HL-60 (cell line): Measurements from ENCODE around the gene KRI1.
"Not testable (repeated sequence)": the region's sequence is repeated elsewhere in the genome, so short reads cannot be mapped to it uniquely, and the experiment has no call there.

ENCODE experiments used
- DNase-seq, 2 experiments: peaks; one replicate each; pipeline ENCODE4 v3.0.0-alpha.2; 2010 to 2020; ENCODE audit warnings: low read depth in 1 of 2, low spot score in 1 of 2
- H3K27ac ChIP-seq: fragments of 250-450 bp; sonication (Bioruptor Pico); replicated peaks from 2 replicates; pipeline ENCODE4 v1.5.1; 2020; ENCODE audit warnings: mild to moderate bottlenecking, moderate library complexity
- H3K27me3 ChIP-seq: fragments of 250-450 bp; sonication (Bioruptor Pico); 2 replicates; pipeline ENCODE4 v1.5.1; 2021; ENCODE audit warnings: mild to moderate bottlenecking, moderate library complexity; ENCODE audit not compliant: insufficient read depth, poor library complexity, severe bottlenecking
- H3K4me3 ChIP-seq: replicated peaks from 2 replicates; pipeline ENCODE4 v1.5.1; 2011; ENCODE audit warnings: mild to moderate bottlenecking, control low read depth, low read length; ENCODE audit not compliant: insufficient read depth
- GABPA ChIP-seq: IDR thresholded peaks from 2 replicates; pipeline ENCODE4 v1.6.1; 2012; ENCODE audit warnings: low read depth
- POLR2AphosphoS5 ChIP-seq: IDR thresholded peaks from 2 replicates; pipeline ENCODE4 v1.6.1; 2012; ENCODE audit warnings: low read depth
- REST ChIP-seq: IDR thresholded peaks from 2 replicates; pipeline ENCODE4 v1.6.1; 2012; ENCODE audit warnings: low read depth; ENCODE audit not compliant: insufficient replicate concordance
- SPI1 ChIP-seq: IDR thresholded peaks from 2 replicates; pipeline ENCODE4 v1.6.1; 2012; ENCODE audit warnings: low read depth, mild to moderate bottlenecking, borderline replicate concordance
- TF ChIP-seq, protein P1 (sequence below): IDR thresholded peaks from one replicate; pipeline ENCODE4 v1.5.1; 2011; ENCODE audit warnings: low read length, control low read depth, inconsistent platforms; ENCODE audit not compliant: insufficient read depth

KRI1 gene

GRCh38 chr19:10533646-10534386 is 32.0 kb downstream of the KRI1 start:
- no peak for DNase-seq
- Histone ChIP-seq H3K27me3 (peaks cover 3% of the 10 kb centered on the region), H3K27ac (no peak overlapping the region), H3K4me3 (no peak overlapping the region)
- TF ChIP-seq GABPA, result no peak
- TF ChIP-seq REST, result no peak
- no peak for TF ChIP-seq SPI1
- TF ChIP-seq, protein P1, sequence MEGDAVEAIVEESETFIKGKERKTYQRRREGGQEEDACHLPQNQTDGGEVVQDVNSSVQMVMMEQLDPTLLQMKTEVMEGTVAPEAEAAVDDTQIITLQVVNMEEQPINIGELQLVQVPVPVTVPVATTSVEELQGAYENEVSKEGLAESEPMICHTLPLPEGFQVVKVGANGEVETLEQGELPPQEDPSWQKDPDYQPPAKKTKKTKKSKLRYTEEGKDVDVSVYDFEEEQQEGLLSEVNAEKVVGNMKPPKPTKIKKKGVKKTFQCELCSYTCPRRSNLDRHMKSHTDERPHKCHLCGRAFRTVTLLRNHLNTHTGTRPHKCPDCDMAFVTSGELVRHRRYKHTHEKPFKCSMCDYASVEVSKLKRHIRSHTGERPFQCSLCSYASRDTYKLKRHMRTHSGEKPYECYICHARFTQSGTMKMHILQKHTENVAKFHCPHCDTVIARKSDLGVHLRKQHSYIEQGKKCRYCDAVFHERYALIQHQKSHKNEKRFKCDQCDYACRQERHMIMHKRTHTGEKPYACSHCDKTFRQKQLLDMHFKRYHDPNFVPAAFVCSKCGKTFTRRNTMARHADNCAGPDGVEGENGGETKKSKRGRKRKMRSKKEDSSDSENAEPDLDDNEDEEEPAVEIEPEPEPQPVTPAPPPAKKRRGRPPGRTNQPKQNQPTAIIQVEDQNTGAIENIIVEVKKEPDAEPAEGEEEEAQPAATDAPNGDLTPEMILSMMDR, result no peak
- TF ChIP-seq POLR2AphosphoS5, result no peak

DNA sequence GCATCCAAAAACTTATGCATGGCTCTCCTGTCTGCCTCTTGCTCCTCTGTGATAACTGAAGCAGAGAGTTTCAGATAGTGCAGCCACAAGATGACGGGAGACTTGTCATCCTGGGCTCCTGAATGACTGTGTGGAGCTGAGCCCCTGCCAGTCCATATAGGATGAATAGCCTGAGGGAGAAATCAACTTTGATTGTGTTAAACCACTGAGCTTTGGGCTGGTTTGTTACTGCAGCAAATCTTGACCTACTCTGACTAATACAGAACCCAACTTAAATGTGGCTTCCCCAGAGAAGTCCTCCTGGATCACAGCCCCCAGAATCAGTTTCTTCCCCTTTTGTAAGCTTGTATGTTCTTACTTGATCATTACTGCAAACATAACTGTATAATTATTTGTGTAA is 33.4 kb downstream of the KRI1 start:
- Histone ChIP-seq H3K27me3 (peaks cover 3% of the 10 kb centered on the region), H3K27ac (no peak overlapping the region), H3K4me3 (no peak overlapping the region)
- no peak for DNase-seq
- no peak for TF ChIP-seq GABPA
- TF ChIP-seq, protein P1, result no peak
- no peak for TF ChIP-seq POLR2AphosphoS5
- no peak for TF ChIP-seq REST
- no peak for TF ChIP-seq SPI1

DNA sequence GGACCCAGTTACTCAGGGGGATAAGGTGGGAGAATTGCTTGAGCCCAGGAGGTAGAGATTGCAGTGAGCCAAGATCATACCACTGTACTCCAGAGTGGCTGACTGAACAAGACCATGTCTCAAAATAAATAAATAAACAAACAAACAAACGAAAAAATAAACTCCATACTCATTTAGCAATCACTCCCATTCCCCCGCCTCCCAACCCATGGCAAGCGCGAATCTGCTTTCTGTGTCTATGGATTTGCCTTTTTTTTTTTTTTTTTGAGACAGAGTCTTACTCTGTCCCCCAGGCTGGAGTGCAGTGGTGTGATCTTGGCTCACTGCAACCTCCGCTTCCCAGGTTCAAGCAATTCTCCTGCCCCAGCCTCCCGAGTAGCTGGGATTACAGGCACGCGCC is 38.9 kb downstream of the KRI1 start:
- H3K4me3 ChIP-seq, H3K27me3 ChIP-seq, H3K27ac ChIP-seq, DNase-seq: not testable (repeated sequence)

GRCh38 chr19:10525636-10526035 is 40.2 kb downstream of the KRI1 start:
- DNase-seq, result no peak
- TF ChIP-seq SPI1 (no peak), POLR2AphosphoS5 (no peak), REST (no peak), GABPA (no peak)
- TF ChIP-seq, protein P1, result no peak
- no peak overlapping the region for H3K4me3 ChIP-seq

More at GRCh38 chr19:10525636-10526035, 40.2 kb downstream of the KRI1 start:
- Histone ChIP-seq H3K27ac (no peak overlapping the region), H3K27me3 (peaks cover 5% of the 10 kb centered on the region)
